HUES64 (cell line): ENCODE data around the gene IL17RD.
"Not testable (repeated sequence)": the region's sequence is repeated elsewhere in the genome, so short reads cannot be mapped to it uniquely, and the experiment has no call there.

ENCODE experiments used
- H3K27ac ChIP-seq: 2 replicates; pipeline ENCODE4 v1.7.0; 2013; ENCODE audit warnings: low read depth, low read length, inconsistent platforms
- H3K27me3 ChIP-seq: 2 replicates; pipeline ENCODE4 v1.6.1; 2013; ENCODE audit warnings: mild to moderate bottlenecking, low read length; ENCODE audit not compliant: insufficient read depth
- H3K36me3 ChIP-seq: 2 replicates; pipeline ENCODE4 v1.6.1; 2013; ENCODE audit warnings: mild to moderate bottlenecking, low read length; ENCODE audit not compliant: insufficient read depth
- H3K4me1 ChIP-seq: 2 replicates; pipeline ENCODE4 v1.6.1; 2013; ENCODE audit warnings: mild to moderate bottlenecking, low read length, moderate library complexity; ENCODE audit not compliant: insufficient read depth
- H3K4me3 ChIP-seq: 2 replicates; pipeline ENCODE4 v1.5.1; 2013; ENCODE audit warnings: mild to moderate bottlenecking, low read length, moderate library complexity
- H3K9ac ChIP-seq: 2 replicates; pipeline ENCODE4 v1.6.1; 2013; ENCODE audit warnings: mild to moderate bottlenecking, low read depth, low read length
- H3K9me3 ChIP-seq: 2 replicates; pipeline ENCODE4 v1.6.1; 2013; ENCODE audit warnings: low read depth, low read length; ENCODE audit not compliant: insufficient read depth
- WGBS: fragments of 150-250, 120-280 bp; methylation state at CpG from one replicate; pipeline ENCODE4 v1.1.7; 2013; ENCODE audit warnings: missing lambda C conversion rate; 5-methylcytosine and 5-hydroxymethylcytosine counted together

Gene IL17RD

DNA sequence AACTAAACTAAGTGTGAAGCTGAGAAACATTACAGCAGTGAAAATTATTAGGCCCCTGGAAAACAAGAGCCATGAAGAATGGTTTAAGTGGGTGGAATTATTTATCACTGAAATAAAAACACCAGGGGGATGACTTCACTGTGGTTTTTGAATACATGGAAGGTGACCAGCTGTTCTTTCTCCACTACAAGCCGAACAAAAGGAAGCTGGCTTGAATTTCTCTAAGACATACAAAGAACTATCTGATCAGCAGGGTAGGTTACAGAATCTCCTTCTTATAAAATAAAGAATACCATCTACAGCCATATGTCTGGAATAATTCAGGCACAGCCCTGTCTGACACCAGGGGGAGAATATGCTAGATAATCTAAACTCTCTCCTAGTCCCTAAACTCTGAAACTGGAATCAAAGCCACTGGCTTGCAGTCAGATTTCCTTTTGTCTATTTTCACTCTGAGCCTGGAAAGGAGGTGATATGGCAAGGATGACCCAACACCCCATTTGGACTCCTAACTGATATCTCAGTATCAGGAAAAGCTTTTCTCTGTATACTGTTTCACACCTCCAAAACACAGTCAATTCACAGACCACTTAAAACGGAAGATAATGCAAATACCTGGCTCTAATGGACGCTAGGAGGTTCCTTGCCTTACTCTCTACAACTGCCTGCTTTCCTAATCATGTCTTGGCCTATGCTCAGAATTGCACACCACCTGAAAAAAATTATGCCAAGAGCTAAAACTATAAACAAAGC, 73.5 kb downstream of the IL17RD start:
- no peak overlapping the region for H3K27ac ChIP-seq
- H3K4me1 ChIP-seq = peaks cover 4% of the 10 kb centered on the region; the same call in 1 of the 2 replicates
- no peaks in the 10 kb centered on the region for H3K27me3 ChIP-seq
- H3K9me3 ChIP-seq = no peaks in the 10 kb centered on the region
- H3K4me3 ChIP-seq = no peak overlapping the region
- peaks cover 61% of the 10 kb centered on the region for H3K36me3 ChIP-seq
- WGBS = 94% methylated on average over 3 of the region's 3 CpGs
- H3K9ac ChIP-seq = no peak overlapping the region

GRCh38 chr3:57089043-57089442, 76.1 kb downstream of the IL17RD start:
- Histone ChIP-seq H3K9me3 (no peaks in the 10 kb centered on the region), H3K36me3 (peaks cover 35% of the 10 kb centered on the region; the same call in 1 of the 2 replicates), H3K4me3 (no peak overlapping the region), H3K27ac (no peak overlapping the region), H3K9ac (no peak overlapping the region), H3K27me3 (no peaks in the 10 kb centered on the region), H3K4me1 (no peaks in the 10 kb centered on the region)
- 91% methylated on average over 4 of the region's 4 CpGs for WGBS

- Histone ChIP-seq H3K4me3 (no peak overlapping the region), H3K9ac (no peak overlapping the region), H3K27ac (no peak overlapping the region), H3K36me3 (peaks cover 30% of the 10 kb centered on the region; the same call in 1 of the 2 replicates), H3K9me3 (no peaks in the 10 kb centered on the region), H3K4me1 (no peaks in the 10 kb centered on the region), H3K27me3 (no peaks in the 10 kb centered on the region)
- 93% methylated on average over 5 of the region's 5 CpGs for WGBS
Measured at GRCh38 chr3:57088503-57088902, 76.7 kb downstream of the IL17RD start.

- H3K4me1 ChIP-seq = no peaks in the 10 kb centered on the region
- no peak overlapping the region for H3K27ac ChIP-seq
- H3K9me3 ChIP-seq = no peaks in the 10 kb centered on the region
- no peaks in the 10 kb centered on the region for H3K27me3 ChIP-seq
- WGBS = 97% methylated on average over 1 of the region's 1 CpG
- H3K9ac ChIP-seq = no peak overlapping the region
- H3K4me3 ChIP-seq = no peak overlapping the region
- peaks cover 20% of the 10 kb centered on the region; the same call in 1 of the 2 replicates for H3K36me3 ChIP-seq
Measured at GRCh38 chr3:57087361-57088092, 77.6 kb downstream of the IL17RD start.

DNA sequence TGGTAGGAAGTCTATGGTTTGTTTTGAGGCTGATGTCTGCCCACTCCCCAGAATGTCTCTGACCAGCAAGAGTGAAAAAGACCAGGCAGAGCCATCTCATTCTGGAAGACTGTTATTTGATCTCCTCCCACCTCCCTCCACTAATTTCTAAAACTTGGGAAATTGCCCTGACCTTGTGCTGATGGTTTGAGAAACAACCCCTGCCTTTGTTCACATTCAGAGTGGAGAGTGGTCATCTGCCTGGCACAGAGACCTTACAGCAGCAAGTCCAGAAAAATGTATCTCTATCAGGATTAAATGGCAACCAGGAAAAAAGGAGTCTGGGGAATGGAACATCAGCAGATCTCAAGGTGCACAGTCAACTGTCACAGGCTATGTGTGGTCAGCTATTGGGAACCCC, 79.0 kb downstream of the IL17RD start:
- Histone ChIP-seq H3K4me1 (no peaks in the 10 kb centered on the region), H3K4me3 (no peak overlapping the region), H3K27ac (no peak overlapping the region), H3K27me3 (no peaks in the 10 kb centered on the region), H3K9me3 (no peaks in the 10 kb centered on the region), H3K9ac (no peak overlapping the region), H3K36me3 (peaks cover 12% of the 10 kb centered on the region; the same call in 1 of the 2 replicates)

DNA sequence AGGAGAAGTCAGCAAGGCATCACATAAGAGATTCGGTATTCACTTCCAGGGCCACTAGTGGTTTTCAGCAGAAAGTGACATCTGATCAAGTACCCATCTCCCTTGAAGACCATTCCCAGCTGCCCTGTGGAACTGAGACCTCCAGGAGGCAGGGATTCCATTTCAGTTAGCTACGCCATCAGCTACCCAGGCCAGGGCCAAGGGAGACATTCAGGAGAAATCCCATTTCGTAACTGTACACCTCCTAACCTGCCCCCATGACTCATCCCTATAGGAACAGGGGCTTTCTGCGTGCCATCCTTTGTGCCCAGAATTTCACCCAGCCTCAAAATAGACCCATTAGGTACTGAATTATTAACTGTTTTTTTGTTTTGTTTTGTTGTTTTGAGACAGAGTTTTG, 79.9 kb downstream of the IL17RD start:
- peaks cover 3% of the 10 kb centered on the region; the same call in 1 of the 2 replicates for H3K4me1 ChIP-seq
- 91% methylated on average over 4 of the region's 4 CpGs for WGBS
- H3K9me3 ChIP-seq = no peaks in the 10 kb centered on the region
- peaks cover 8% of the 10 kb centered on the region for H3K27me3 ChIP-seq
- H3K4me3 ChIP-seq = no peak overlapping the region
- H3K9ac ChIP-seq = no peak overlapping the region
- no peak overlapping the region for H3K27ac ChIP-seq
- peaks cover 7% of the 10 kb centered on the region; the same call in 1 of the 2 replicates for H3K36me3 ChIP-seq

DNA sequence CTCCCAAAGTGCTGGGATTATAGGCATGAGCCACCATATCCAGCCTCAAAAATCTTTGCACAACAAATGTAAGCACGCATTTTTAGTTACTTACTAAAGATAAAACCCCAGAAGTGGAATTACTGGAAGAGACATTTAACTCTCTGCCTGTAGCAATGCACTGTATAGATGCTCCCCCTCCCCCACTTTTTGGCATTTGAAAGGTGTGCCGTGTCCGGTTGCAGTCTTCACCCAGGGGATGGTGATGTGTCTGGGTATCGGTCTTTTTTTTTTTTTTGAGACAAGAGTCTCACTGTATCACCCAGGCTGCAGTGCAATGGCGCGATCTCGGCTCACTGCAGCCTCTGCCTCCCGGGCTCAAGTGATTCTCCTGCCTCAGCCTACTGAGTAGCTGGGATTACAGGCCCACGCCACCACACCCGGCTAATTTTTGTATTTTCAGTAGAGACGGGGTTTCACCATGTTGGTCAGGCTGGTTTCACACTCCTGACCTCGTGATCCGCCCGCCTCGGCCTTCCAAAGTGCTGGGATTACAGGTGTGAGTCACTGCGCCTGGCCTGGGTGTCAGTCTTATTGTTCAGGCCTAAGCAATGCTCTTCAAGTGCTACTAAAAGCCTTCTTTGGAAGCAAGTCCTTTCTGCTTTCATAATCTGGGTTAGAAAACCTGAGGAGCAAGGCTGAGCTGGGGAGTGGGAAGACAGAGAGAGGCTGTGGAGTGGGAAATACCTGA, 81.7 kb downstream of the IL17RD start:
- WGBS = 95% methylated on average over 16 of the region's 16 CpGs
- H3K4me3 ChIP-seq, H3K9me3 ChIP-seq, H3K27ac ChIP-seq, H3K36me3 ChIP-seq, H3K9ac ChIP-seq, H3K4me1 ChIP-seq: not testable (repeated sequence)
- H3K27me3 ChIP-seq = peaks cover 20% of the 10 kb centered on the region

GRCh38 chr3:57082481-57082880, 82.7 kb downstream of the IL17RD start:
- Histone ChIP-seq H3K4me3 (no peak overlapping the region), H3K27ac (no peak overlapping the region), H3K36me3 (no peaks in the 10 kb centered on the region), H3K9me3 (no peaks in the 10 kb centered on the region), H3K9ac (no peak overlapping the region), H3K4me1 (peaks cover 7% of the 10 kb centered on the region; the same call in 1 of the 2 replicates), H3K27me3 (peaks cover 29% of the 10 kb centered on the region)
- WGBS = 96% methylated on average over 6 of the region's 6 CpGs

- no peak overlapping the region for H3K9ac ChIP-seq
- no peaks in the 10 kb centered on the region for H3K36me3 ChIP-seq
- H3K27ac ChIP-seq = no peak overlapping the region
- WGBS = 95% methylated on average over 3 of the region's 3 CpGs
- H3K4me3 ChIP-seq = no peak overlapping the region
- no peaks in the 10 kb centered on the region for H3K9me3 ChIP-seq
- H3K27me3 ChIP-seq = peaks cover 38% of the 10 kb centered on the region
- peaks cover 7% of the 10 kb centered on the region; the same call in 1 of the 2 replicates for H3K4me1 ChIP-seq
Measured at GRCh38 chr3:57081173-57081572, 84.0 kb downstream of the IL17RD start.

GRCh38 chr3:57080171-57080570, 85.0 kb downstream of the IL17RD start:
- Histone ChIP-seq H3K4me1 (peaks cover 7% of the 10 kb centered on the region; the same call in 1 of the 2 replicates), H3K36me3 (no peaks in the 10 kb centered on the region), H3K9ac (no peak overlapping the region), H3K9me3 (no peaks in the 10 kb centered on the region), H3K27me3 (peaks cover 38% of the 10 kb centered on the region), H3K27ac (no peak overlapping the region), H3K4me3 (peak overlapping the region; percentile 82; the same call in 1 of the 2 replicates)
- 83% methylated on average over 4 of the region's 4 CpGs for WGBS

DNA sequence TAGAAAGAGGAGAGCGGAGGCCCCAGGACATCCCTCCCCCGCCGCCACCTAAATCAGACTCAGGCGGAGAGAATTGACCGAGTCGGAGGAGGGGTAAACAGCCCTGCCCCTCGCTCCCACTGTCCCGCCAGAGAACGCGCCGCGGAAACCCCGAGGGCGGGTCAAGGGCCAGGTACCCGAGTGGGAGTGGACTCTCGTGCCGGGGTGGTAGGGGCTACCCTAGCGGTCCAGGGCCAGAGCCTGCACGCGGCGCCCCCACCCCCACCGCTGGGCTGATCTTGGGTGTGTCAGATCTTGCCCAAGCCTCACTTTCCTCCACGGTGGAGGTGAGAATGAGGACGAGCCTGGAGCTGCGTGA, 85.7 kb downstream of the IL17RD start:
- WGBS = 2% methylated on average over 25 of the region's 25 CpGs
- Histone ChIP-seq H3K36me3 (no peaks in the 10 kb centered on the region), H3K27me3 (peaks cover 38% of the 10 kb centered on the region), H3K27ac (no peak overlapping the region), H3K4me3 (peak overlapping the region; percentile 82), H3K4me1 (peaks cover 7% of the 10 kb centered on the region; the same call in 1 of the 2 replicates), H3K9me3 (no peaks in the 10 kb centered on the region), H3K9ac (peak overlapping the region; percentile 62)
